Tibial nerve (tissue), 4 donors: ENCODE results near the gene ATAD3B. TPM values are rescaled to one million over a fixed set of nuclear protein-coding genes. Genes with fewer than 3 reads are reported as not detected.
"Not testable (repeated sequence)": the region's sequence is repeated elsewhere in the genome, so short reads cannot be mapped to it uniquely, and the experiment has no call there.

ENCODE experiments used
- DNase-seq, 2 donors: peaks; one replicate each; pipeline ENCODE4 v3.0.0-alpha.2; 2019; ENCODE audit warnings: low spot score in 2 of 2
- H3K27ac ChIP-seq, 4 donors: fragments of 200-600 bp; sonication (generic) in 3 of 4; one replicate each; pipeline ENCODE4 v1.5.1; 2017 to 2019; ENCODE audit warnings: mild to moderate bottlenecking in 1 of 4
- H3K27me3 ChIP-seq, 2 donors: fragments of 200-600 bp; sonication (generic) in 1 of 2; one replicate each; pipeline versions ENCODE4 v1.5.1 to v1.6.0; 2017 to 2019
- H3K36me3 ChIP-seq, 3 donors: fragments of 200-600 bp; sonication (generic); one replicate each; pipeline ENCODE4 v1.5.1; 2018 to 2019
- H3K4me1 ChIP-seq, 4 donors: fragments of 200-600 bp; sonication (generic) in 3 of 4; one replicate each; pipeline ENCODE4 v1.5.1; 2017 to 2019
- H3K4me3 ChIP-seq, 4 donors: fragments of 200-600 bp; sonication (generic) in 3 of 4; one replicate each; pipeline ENCODE4 v1.5.1; 2017 to 2019; ENCODE audit warnings: mild to moderate bottlenecking in 1 of 4, moderate library complexity in 1 of 4
- H3K9me3 ChIP-seq, 4 donors: fragments of 200-600 bp; sonication (generic) in 3 of 4; one replicate each; pipeline ENCODE4 v1.5.1; 2017 to 2019
- CTCF ChIP-seq, 5 experiments: fragments of 200-600 bp in 3 of 5; fragments of 450-650 bp in 2 of 5; sonication (generic) in 3 of 5; IDR thresholded peaks; one replicate each; pipeline ENCODE4 v1.5.1; 2016 to 2019; ENCODE audit warnings: antibody characterized with exemption in 5 of 5, mild to moderate bottlenecking in 3 of 5, moderate library complexity in 2 of 5
- EP300 ChIP-seq, 2 donors: sonication (generic); formaldehyde crosslinking; IDR thresholded peaks; one replicate each; pipeline ENCODE4 v1.6.1; 2017; ENCODE audit warnings: antibody characterized with exemption in 2 of 2, mild to moderate bottlenecking in 1 of 2
- POLR2A ChIP-seq, 2 donors: fragments of 450-650 bp; IDR thresholded peaks; one replicate each; pipeline ENCODE4 v1.6.1; 2017; ENCODE audit warnings: antibody characterized with exemption in 2 of 2, mild to moderate bottlenecking in 2 of 2, moderate library complexity in 2 of 2
- WGBS, 2 donors: methylation state at CpG; one replicate each; pipeline ENCODE4 v1.1.5; 2018; 5-methylcytosine and 5-hydroxymethylcytosine counted together
- total RNA-seq, 4 donors: library from RNA; depleted of rRNA; stranded (reverse); fragments of >200 nt; gene quantifications; one replicate each; pipeline ENCODE4 v1.1.0, GENCODE V29; 2016

ATAD3B gene
- total RNA-seq, 4 donors from 2014 or later, result 18.4 to 48.9 (median 22.5) TPM

GRCh38 chr1:1441002-1441888 lies 30.3 kb upstream of the ATAD3B start:
- Histone ChIP-seq H3K4me3 (no peak overlapping the region), H3K9me3 (no peaks in the 10 kb centered on the region), H3K27ac (peak overlapping the region in 2 of 4 donors; percentile 54 to 75), H3K36me3 (peaks cover 0 to 18% (median 0%) of the 10 kb centered on the region in 3 donors), H3K4me1 (peaks cover 0 to 57% (median 37%) of the 10 kb centered on the region in 4 donors), H3K27me3 (peaks cover 0 to 2% of the 10 kb centered on the region in 2 donors)
- WGBS, 2 donors, result 20 to 39% methylated on average over 2 to 29 of the region's 29 CpGs
- TF ChIP-seq EP300 (IDR thresholded peaks at IDR 0.05) (peak in 1 of 2 donors; percentile 51), POLR2A (IDR thresholded peaks at IDR 0.05) (no peak), CTCF (IDR thresholded peaks at IDR 0.05) (peak; percentile 92 to 95 (median 94))
- DNase-seq, result no peak

- WGBS, 2 donors, result 73 to 77% methylated on average over 27 to 31 of the region's 32 CpGs
- peak overlapping the region in 2 of 4 donors; percentile 28 to 75 for H3K27ac ChIP-seq
These were observed 29.3 kb upstream of the ATAD3B start for GRCh38 chr1:1442069-1442770.

DNA sequence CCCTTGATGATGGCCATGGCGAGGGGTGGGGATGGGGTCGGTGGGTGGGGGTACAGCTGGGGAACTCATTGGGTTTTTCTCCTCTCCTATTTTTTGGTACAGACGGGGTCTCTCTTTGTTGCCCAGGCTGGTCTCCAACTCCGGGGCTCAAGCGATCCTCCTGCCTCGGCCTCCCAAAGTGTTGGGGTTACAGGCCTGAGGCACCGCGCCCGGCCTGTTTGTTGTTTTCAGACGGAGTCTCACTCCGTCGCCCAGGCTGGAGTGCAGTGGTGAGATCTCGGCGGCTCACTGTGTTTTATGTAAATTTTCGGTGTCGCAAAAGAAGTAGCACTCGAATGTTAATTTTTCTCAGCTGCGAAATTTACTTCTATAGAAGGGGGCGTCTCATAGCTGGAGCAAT lies 24.9 kb upstream of the ATAD3B start:
- not testable (repeated sequence) for H3K27ac ChIP-seq, H3K4me1 ChIP-seq, H3K36me3 ChIP-seq, H3K9me3 ChIP-seq, H3K27me3 ChIP-seq, DNase-seq, H3K4me3 ChIP-seq
- WGBS, 2 donors, result 87 to 93% methylated on average over 19 of the region's 19 CpGs

More at GRCh38 chr1:1442069-1442770, 29.3 kb upstream of the ATAD3B start:
- no peak for DNase-seq
- Histone ChIP-seq H3K36me3 (peaks cover 0 to 18% (median 0%) of the 10 kb centered on the region in 3 donors), H3K9me3 (no peaks in the 10 kb centered on the region), H3K4me1 (peaks cover 0 to 47% (median 33%) of the 10 kb centered on the region in 4 donors), H3K4me3 (no peak overlapping the region), H3K27me3 (no peaks in the 10 kb centered on the region)
- TF ChIP-seq CTCF (IDR thresholded peaks at IDR 0.05) (no peak), POLR2A (IDR thresholded peaks at IDR 0.05) (no peak), EP300 (IDR thresholded peaks at IDR 0.05) (no peak)

DNA sequence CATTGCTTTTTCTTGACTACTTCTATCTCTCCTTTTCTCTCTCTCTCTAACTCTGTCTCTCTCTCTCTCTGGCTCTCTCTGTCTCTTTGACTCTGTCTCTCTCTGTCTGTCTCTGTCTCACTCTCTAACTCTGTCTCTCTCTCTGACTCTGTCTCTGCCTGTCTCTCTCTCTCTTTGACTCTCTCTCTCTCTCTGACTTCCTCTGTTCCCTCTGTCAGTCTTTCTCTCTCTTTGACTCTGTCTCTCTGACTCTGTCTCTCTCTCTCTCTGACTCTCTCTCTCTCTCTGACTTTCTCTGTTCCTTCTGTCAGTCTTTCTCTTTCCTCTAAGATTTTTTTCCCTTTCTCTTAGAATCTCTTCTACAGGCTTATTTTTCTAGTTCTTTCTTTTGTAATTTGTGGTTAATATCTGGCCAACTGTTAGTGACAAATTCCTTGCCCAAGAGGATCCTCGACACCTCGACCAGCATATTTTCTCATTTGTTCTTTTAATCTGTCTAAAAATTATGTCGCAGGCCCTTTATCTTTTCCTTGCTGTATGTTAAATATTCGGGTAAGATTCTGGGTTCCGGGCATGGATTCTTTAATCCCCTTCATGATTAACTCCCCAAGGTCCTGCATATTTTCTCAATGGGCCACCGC lies 22.3 kb upstream of the ATAD3B start, which contains the start of gene ATAD3C:
TSS of gene ATAD3C (plus strand) at position 591 of the 641 bp plus-strand sequence. CDS start 995 bp downstream, outside the sequence.
- Histone ChIP-seq H3K9me3 (no peaks in the 10 kb centered on the region), H3K36me3 (no peaks in the 10 kb centered on the region), H3K27ac (no peak within 1 kb of the TSS), H3K4me3 (no peak within 1 kb of the TSS), H3K4me1 (no peaks in the 10 kb centered on the region), H3K27me3 (no peaks in the 10 kb centered on the region)
- no peak for DNase-seq
- WGBS, 2 donors, result 80 to 91% methylated on average over 6 of the region's 6 CpGs
- no peak for TF ChIP-seq POLR2A (IDR thresholded peaks at IDR 0.05)
- TF ChIP-seq CTCF (IDR thresholded peaks at IDR 0.05), result no peak
- no peak for TF ChIP-seq EP300 (IDR thresholded peaks at IDR 0.05)

DNA sequence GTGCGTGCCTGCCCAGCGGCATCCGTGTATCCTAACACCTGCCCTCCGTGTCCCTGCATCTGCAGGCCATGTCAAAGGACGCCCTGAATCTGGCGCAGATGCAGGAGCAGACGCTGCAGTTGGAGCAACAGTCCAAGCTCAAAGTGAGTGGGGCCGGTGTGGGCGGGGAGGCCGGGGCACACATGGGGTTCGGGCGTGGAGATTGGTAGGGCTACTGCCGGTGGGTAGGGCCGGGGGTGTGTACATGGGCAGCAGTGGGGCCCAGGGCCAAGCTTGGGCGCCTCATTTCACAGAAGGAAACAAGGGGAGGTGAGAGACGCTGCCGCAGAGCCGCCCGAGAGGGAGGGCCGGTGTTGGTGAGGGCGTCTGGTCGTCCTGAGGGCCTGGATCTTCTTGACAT lies 20.9 kb upstream of the ATAD3B start:
- not testable (repeated sequence) for H3K27ac ChIP-seq, H3K27me3 ChIP-seq, H3K4me1 ChIP-seq, H3K9me3 ChIP-seq, DNase-seq, H3K36me3 ChIP-seq, H3K4me3 ChIP-seq
- 83 to 84% methylated on average over 22 of the region's 22 CpGs for WGBS, 2 donors
